T-helper 17 cell (primary cell): ENCODE data around the gene EDN1. TPM values are rescaled to one million over a fixed set of nuclear protein-coding genes. Genes with fewer than 3 reads are reported as not detected.

ENCODE experiments used
- ATAC-seq: fragments of 150-1000 bp; cut with Tn5 transposase; 2 replicates; pipeline ENCODE4 v1.10.0; 2021; ENCODE audit warnings: mild to moderate bottlenecking, moderate library complexity
- DNase-seq, 3 donors: peaks; one replicate each; pipeline versions ENCODE4 v3.0.0 to v3.0.0-alpha.2; 2020 to 2021
- H3K9me3 ChIP-seq: one replicate; pipeline ENCODE4 v1.7.0; 2013; ENCODE audit warnings: low read length, mild to moderate bottlenecking; ENCODE audit not compliant: control insufficient read depth, poor library complexity, severe bottlenecking
- H3K27ac Mint-ChIP-seq: one replicate; pipeline ENCODE4 v1.8.0; 2022; ENCODE audit warnings: mild to moderate bottlenecking, moderate library complexity, mixed read lengths
- H3K27me3 Mint-ChIP-seq: one replicate; pipeline ENCODE4 v1.8.0; 2022; ENCODE audit warnings: mixed read lengths
- H3K36me3 Mint-ChIP-seq: one replicate; pipeline ENCODE4 v1.8.0; 2022; ENCODE audit warnings: low read depth, mixed read lengths
- H3K4me1 Mint-ChIP-seq: one replicate; pipeline ENCODE4 v1.8.0; 2022; ENCODE audit warnings: mild to moderate bottlenecking, mixed read lengths
- H3K4me3 Mint-ChIP-seq: one replicate; pipeline ENCODE4 v1.8.0; 2022; ENCODE audit warnings: mild to moderate bottlenecking, moderate library complexity, mixed read lengths
- total RNA-seq, 4 donors: library from RNA in 2 of 4; stranded (reverse) in 2 of 4; gene quantifications; one replicate each; pipeline ENCODE4 v1.2.3 and lab custom pipeline; 2022 to 2026

Gene EDN1
- 1 to 10 TPM in 1 of 2 donors, under 1 TPM in 1; 0.57 to 1.2 TPM for total RNA-seq
- total RNA-seq (lab: John Stamatoyannopoulos, UW): 0 to 1.2 reads per million in 2 donors

GRCh38 chr6:12289933-12290820 lies at the start of gene EDN1:
Gene EDN1 (plus strand): TSS chr6:12290361. CDS start chr6:12290630, 269 bp downstream.
- Mint-ChIP-seq H3K4me1 (peaks cover 14% of the 10 kb centered on the region), H3K36me3 (no peaks in the 10 kb centered on the region), H3K27ac (peak within 1 kb of the TSS; percentile 34), H3K4me3 (peak within 1 kb of the TSS; percentile 91), H3K27me3 (peaks cover 59% of the 10 kb centered on the region)
- ATAC-seq (peak; percentile 87), DNase-seq (peak in 2 of 3 donors; percentile 14 to 28)
- H3K9me3 ChIP-seq: no peaks in the 10 kb centered on the region

DNA sequence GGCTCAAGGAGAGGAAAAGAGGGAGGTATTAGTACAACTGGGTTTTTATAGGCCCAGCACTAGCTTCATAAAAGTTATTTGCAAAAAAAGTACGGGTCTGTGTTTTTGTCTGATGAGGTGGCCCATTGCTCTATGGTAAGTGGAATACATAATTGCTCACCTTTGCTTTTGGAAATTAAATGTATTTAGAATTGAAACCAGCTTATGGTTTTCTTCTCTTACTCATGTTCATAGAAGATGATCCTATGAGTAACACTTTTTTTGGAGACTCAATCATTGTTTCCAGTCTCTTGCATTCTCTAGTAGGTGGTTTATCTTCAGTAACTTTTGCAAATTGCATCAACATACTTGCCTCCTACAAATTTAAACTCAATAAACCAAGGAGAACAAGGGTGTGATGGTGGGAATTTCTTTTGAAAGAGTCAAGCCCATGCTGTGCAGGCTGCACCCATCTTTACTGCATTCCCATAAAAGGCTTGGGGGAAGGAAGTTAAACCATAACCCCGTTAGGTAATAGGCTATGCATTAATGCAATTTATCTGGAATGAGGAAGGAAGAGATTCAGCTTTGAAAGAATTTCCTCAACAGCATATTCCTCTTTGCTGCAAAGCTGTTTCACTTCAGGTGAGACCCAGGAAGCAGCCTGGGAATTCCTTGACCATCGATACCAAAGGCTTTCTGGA lies 48.5 kb upstream of the EDN1 start:
- ATAC-seq (no peak), DNase-seq (no peak)
- Mint-ChIP-seq H3K36me3 (peaks cover 5% of the 10 kb centered on the region), H3K4me1 (peaks cover 2% of the 10 kb centered on the region), H3K27me3 (peaks cover 16% of the 10 kb centered on the region), H3K27ac (no peak overlapping the region), H3K4me3 (no peak overlapping the region)
- H3K9me3 ChIP-seq: no peaks in the 10 kb centered on the region

GRCh38 chr6:12243169-12243568 lies 47.0 kb upstream of the EDN1 start:
- ATAC-seq: no peak
- H3K36me3 Mint-ChIP-seq: peaks cover 9% of the 10 kb centered on the region
- no peak overlapping the region for H3K4me3 Mint-ChIP-seq
- H3K4me1 Mint-ChIP-seq: peaks cover 2% of the 10 kb centered on the region
- no peak for DNase-seq
- no peaks in the 10 kb centered on the region for H3K9me3 ChIP-seq
- H3K27ac Mint-ChIP-seq: no peak overlapping the region
- H3K27me3 Mint-ChIP-seq: peaks cover 31% of the 10 kb centered on the region

GRCh38 chr6:12245360-12245759 lies 44.8 kb upstream of the EDN1 start:
- DNase-seq (no peak), ATAC-seq (no peak)
- no peaks in the 10 kb centered on the region for H3K9me3 ChIP-seq
- peaks cover 46% of the 10 kb centered on the region for H3K27me3 Mint-ChIP-seq
- no peak overlapping the region for H3K27ac Mint-ChIP-seq
- H3K36me3 Mint-ChIP-seq: peaks cover 9% of the 10 kb centered on the region
- no peak overlapping the region for H3K4me3 Mint-ChIP-seq
- H3K4me1 Mint-ChIP-seq: no peaks in the 10 kb centered on the region

- ATAC-seq (no peak), DNase-seq (no peak)
- H3K27ac Mint-ChIP-seq: no peak overlapping the region
- peaks cover 51% of the 10 kb centered on the region for H3K27me3 Mint-ChIP-seq
- no peak overlapping the region for H3K4me3 Mint-ChIP-seq
- H3K4me1 Mint-ChIP-seq: no peaks in the 10 kb centered on the region
- peaks cover 5% of the 10 kb centered on the region for H3K36me3 Mint-ChIP-seq
- no peaks in the 10 kb centered on the region for H3K9me3 ChIP-seq
Measured at GRCh38 chr6:12245763-12246718, 44.1 kb upstream of the EDN1 start.

GRCh38 chr6:12246900-12247299 lies 43.3 kb upstream of the EDN1 start:
- Mint-ChIP-seq H3K27ac (no peak overlapping the region), H3K27me3 (peaks cover 59% of the 10 kb centered on the region), H3K4me1 (no peaks in the 10 kb centered on the region), H3K36me3 (peaks cover 4% of the 10 kb centered on the region), H3K4me3 (no peak overlapping the region)
- DNase-seq (no peak), ATAC-seq (no peak)
- H3K9me3 ChIP-seq: no peaks in the 10 kb centered on the region

GRCh38 chr6:12249541-12250382 lies 40.4 kb upstream of the EDN1 start:
- Mint-ChIP-seq H3K4me3 (no peak overlapping the region), H3K27ac (no peak overlapping the region), H3K27me3 (peaks cover 85% of the 10 kb centered on the region), H3K36me3 (peaks cover 4% of the 10 kb centered on the region), H3K4me1 (no peaks in the 10 kb centered on the region)
- DNase-seq (no peak), ATAC-seq (no peak)
- no peaks in the 10 kb centered on the region for H3K9me3 ChIP-seq

- Mint-ChIP-seq H3K4me3 (no peak overlapping the region), H3K4me1 (no peaks in the 10 kb centered on the region), H3K27ac (no peak overlapping the region), H3K36me3 (peaks cover 4% of the 10 kb centered on the region), H3K27me3 (peaks cover 83% of the 10 kb centered on the region)
- DNase-seq: no peak
- ATAC-seq: no peak
- no peaks in the 10 kb centered on the region for H3K9me3 ChIP-seq
Measured at GRCh38 chr6:12250383-12250770, 39.8 kb upstream of the EDN1 start.

- DNase-seq (no peak), ATAC-seq (no peak)
- H3K9me3 ChIP-seq: no peaks in the 10 kb centered on the region
- peaks cover 68% of the 10 kb centered on the region for H3K27me3 Mint-ChIP-seq
- no peaks in the 10 kb centered on the region for H3K4me1 Mint-ChIP-seq
- H3K36me3 Mint-ChIP-seq: no peaks in the 10 kb centered on the region
- no peak overlapping the region for H3K27ac Mint-ChIP-seq
- no peak overlapping the region for H3K4me3 Mint-ChIP-seq
Measured at GRCh38 chr6:12254210-12254609, 36.0 kb upstream of the EDN1 start.

- H3K27ac Mint-ChIP-seq: no peak overlapping the region
- peaks cover 5% of the 10 kb centered on the region for H3K36me3 Mint-ChIP-seq
- DNase-seq: no peak
- peaks cover 47% of the 10 kb centered on the region for H3K27me3 Mint-ChIP-seq
- H3K4me3 Mint-ChIP-seq: no peak overlapping the region
- ATAC-seq: no peak
- H3K9me3 ChIP-seq: no peaks in the 10 kb centered on the region
- H3K4me1 Mint-ChIP-seq: no peaks in the 10 kb centered on the region
Measured at GRCh38 chr6:12258191-12258590, 32.0 kb upstream of the EDN1 start.

GRCh38 chr6:12258591-12259075 lies 31.5 kb upstream of the EDN1 start:
- Mint-ChIP-seq H3K4me1 (no peaks in the 10 kb centered on the region), H3K4me3 (no peak overlapping the region), H3K27me3 (peaks cover 43% of the 10 kb centered on the region), H3K27ac (no peak overlapping the region), H3K36me3 (peaks cover 5% of the 10 kb centered on the region)
- no peak for ATAC-seq
- DNase-seq: no peak
- H3K9me3 ChIP-seq: no peaks in the 10 kb centered on the region

DNA sequence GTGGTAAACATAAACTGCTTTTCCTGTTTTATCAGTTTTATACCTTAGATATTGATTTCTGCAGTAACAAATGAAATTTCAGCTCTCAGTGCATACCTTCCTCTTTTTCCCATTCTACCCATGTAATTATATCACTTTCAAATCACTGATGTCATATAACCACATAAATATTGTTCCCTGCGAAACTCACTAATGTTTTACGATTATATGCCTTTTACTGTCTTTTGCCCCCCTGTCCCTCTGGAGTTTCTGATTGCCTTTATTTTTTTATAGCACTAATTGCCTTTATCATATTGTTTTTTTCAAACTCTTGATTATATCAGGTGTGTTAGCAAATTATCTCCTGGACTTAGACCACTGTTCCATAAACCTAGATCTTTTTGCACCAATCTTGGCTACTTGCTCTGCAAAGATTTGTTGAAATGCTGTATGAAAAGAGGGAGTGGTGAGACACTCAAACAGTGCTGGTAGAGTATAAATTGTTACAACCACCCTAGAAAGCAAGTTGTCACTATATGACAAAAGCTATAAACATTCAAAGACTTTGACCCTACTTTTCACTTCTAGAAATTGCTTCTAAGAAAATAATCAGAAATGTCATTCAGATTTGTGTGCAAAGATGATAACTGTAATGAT lies 29.6 kb upstream of the EDN1 start:
- H3K9me3 ChIP-seq: no peaks in the 10 kb centered on the region
- Mint-ChIP-seq H3K4me3 (no peak overlapping the region), H3K27me3 (peaks cover 33% of the 10 kb centered on the region), H3K4me1 (no peaks in the 10 kb centered on the region), H3K36me3 (peaks cover 5% of the 10 kb centered on the region), H3K27ac (no peak overlapping the region)
- no peak for DNase-seq
- no peak for ATAC-seq
